GM12878 (cell line): Measurements from ENCODE around the gene LPCAT2. TPM values are rescaled to one million over a fixed set of nuclear protein-coding genes. Genes with fewer than 3 reads are reported as not detected.

ENCODE experiments used
- ATAC-seq: fragments of 200-7000 bp; cut with Tn5 transposase; 3 replicates; pipeline ENCODE4 v1.9.1; 2020; ENCODE audit warnings: mild to moderate bottlenecking, moderate library complexity
- BruUV-seq: library from RNA; stranded (reverse); fragments of 400-500 nt; replicated peaks from 2 replicates; lab custom pipeline; 2021; lab: Mats Ljungman, UMichigan
- CTCF ChIA-PET: fragments of 300-600 bp; sonication (Branson Sonifier 250); formaldehyde crosslinking; extraction: SDS; loops from one replicate; lab custom pipeline; 2021; ENCODE audit warnings: inconsistent platforms; lab: Yijun Ruan, JAX
- POLR2A ChIA-PET: fragments of 350-600 bp; formaldehyde crosslinking; extraction: SDS; loops from one replicate; lab custom pipeline; 2021; ENCODE audit warnings: inconsistent platforms; lab: Charles Lee
- RAD21 ChIA-PET: fragments of 300-600 bp; sonication (Branson Sonifier 250); formaldehyde crosslinking; loops from one replicate; lab custom pipeline; 2023; ENCODE audit warnings: antibody characterized with exemption; ENCODE audit not compliant: unreplicated experiment; lab: Charles Lee
- SMC1A ChIA-PET: fragments of 300-600 bp; sonication (Branson Sonifier 250); formaldehyde crosslinking; loops from one replicate; lab custom pipeline; 2023; ENCODE audit not compliant: unreplicated experiment, uncharacterized antibody; lab: Charles Lee
- DNase-seq: peaks from one replicate; pipeline ENCODE4 v3.0.0-alpha.2; 2011; ENCODE audit warnings: low read depth, low spot score
- FAIRE-seq: peaks from 3 replicates; lab custom pipeline; 2011; peaks lifted over from hg19 to GRCh38; lab: Jason Lieb, UNC
- H2AFZ ChIP-seq: 2 replicates; pipeline ENCODE4 v1.6.0; 2011; ENCODE audit warnings: low read depth, low read length, control low read depth; ENCODE audit not compliant: control insufficient read depth
- H3K27ac ChIP-seq: 2 replicates; pipeline ENCODE4 v1.5.1; 2011; ENCODE audit warnings: control low read depth; ENCODE audit not compliant: control insufficient read depth, insufficient read depth
- H3K27me3 ChIP-seq, 2 experiments: replicated peaks in 1 of 2; 2 replicates each; pipeline versions ENCODE4 v1.6.0 to v1.6.1; 2011; ENCODE audit warnings: low read length in 1 of 2; ENCODE audit not compliant: control insufficient read depth in 2 of 2, insufficient read depth in 2 of 2
- H3K36me3 ChIP-seq, 2 experiments: 2 replicates each; pipeline ENCODE4 v1.5.1; 2011; ENCODE audit warnings: low read length in 1 of 2; ENCODE audit not compliant: control insufficient read depth in 2 of 2, insufficient read depth in 2 of 2
- H3K4me1 ChIP-seq: 2 replicates; pipeline ENCODE4 v1.6.1; 2011; ENCODE audit warnings: mild to moderate bottlenecking, low read length, moderate library complexity, mixed read lengths; ENCODE audit not compliant: control insufficient read depth, insufficient read depth
- H3K4me2 ChIP-seq: 2 replicates; pipeline ENCODE4 v1.6.0; 2011; ENCODE audit warnings: control low read depth; ENCODE audit not compliant: control insufficient read depth, insufficient read depth
- H3K4me3 ChIP-seq: fragments of 200-600 bp; sonication (generic); 2 replicates; pipeline ENCODE4 v1.5.1; 2016
- H3K79me2 ChIP-seq: 2 replicates; pipeline ENCODE4 v1.6.0; 2011; ENCODE audit warnings: low read length; ENCODE audit not compliant: control insufficient read depth, insufficient read depth
- H3K9ac ChIP-seq: 2 replicates; pipeline ENCODE4 v1.8.0; 2011; ENCODE audit warnings: low read length, control low read depth, mixed read lengths; ENCODE audit not compliant: control insufficient read depth, insufficient read depth
- H3K9me3 ChIP-seq: replicated peaks from 3 replicates; pipeline ENCODE4 v1.5.1; 2011; ENCODE audit warnings: mild to moderate bottlenecking, low read length; ENCODE audit not compliant: control insufficient read depth, insufficient read depth
- H4K20me1 ChIP-seq: 2 replicates; pipeline ENCODE4 v1.6.0; 2011; ENCODE audit not compliant: control insufficient read depth, insufficient read depth
- CBX3 ChIP-seq: fragments of 200-600 bp; sonication (generic); IDR thresholded peaks from 2 replicates; pipeline ENCODE4 v1.6.1; 2016; ENCODE audit warnings: low read depth, borderline replicate concordance
- CEBPB ChIP-seq, 2 experiments: fragments of 150-350 bp in 1 of 2; IDR thresholded peaks; 2 replicates each; pipeline ENCODE4 v1.6.1; 2012 to 2014; ENCODE audit warnings: low read depth in 2 of 2, low read length in 2 of 2, borderline replicate concordance in 1 of 2, inconsistent platforms in 1 of 2
- JUNB ChIP-seq: IDR thresholded peaks from 2 replicates; pipeline ENCODE4 v1.6.1; 2016; ENCODE audit warnings: antibody characterized with exemption, mild to moderate bottlenecking
- MEF2A ChIP-seq: IDR thresholded peaks from 2 replicates; pipeline ENCODE4 v1.6.1; 2011; ENCODE audit warnings: low read depth, mild to moderate bottlenecking, low read length, moderate library complexity; ENCODE audit not compliant: insufficient read depth
- SMARCA5 ChIP-seq: fragments of 450-650 bp; IDR thresholded peaks from 2 replicates; pipeline ENCODE4 v1.6.1; 2017; ENCODE audit warnings: mild to moderate bottlenecking
- SRF ChIP-seq, 2 experiments: IDR thresholded peaks; 2 replicates each; pipeline ENCODE4 v1.6.1; 2011; ENCODE audit warnings: low read depth in 2 of 2, low read length in 2 of 2, mild to moderate bottlenecking in 1 of 2, moderate library complexity in 1 of 2
- WGBS: methylation state at CpG from one replicate; pipeline ENCODE4 v1.1.6; 2016; ENCODE audit warnings: low lambda C conversion rate; ENCODE audit not compliant: insufficient replicate concordance, insufficient coverage; ENCODE audit errors: missing lambda C conversion rate; 5-methylcytosine and 5-hydroxymethylcytosine counted together
- in situ Hi-C: fragments of 300-500 bp; cut with MboI; formaldehyde crosslinking; loops from 9 replicates; pipeline ENCODE4 v1.14.3; 2018; ENCODE audit warnings: mixed read lengths
- intact Hi-C: fragments of 100-400 bp; cut with micrococcal nuclease; formaldehyde crosslinking; loops from one replicate; pipeline ENCODE4 v1.14.2; 2022; ENCODE audit not compliant: unreplicated experiment
- polyA plus RNA-seq, 11 experiments: library from polyadenylated mRNA; depleted of rRNA in 4 of 11; unstranded in 6 of 11; stranded (reverse) in 5 of 11; fragments of >200 nt; fragmentation: Nextera tagmentation in 4 of 11; fragmentation: Illumina TruSeq in 1 of 11; extraction: Ambion mirVana in 4 of 11; extraction: Trizol in 1 of 11; gene quantifications; 1 replicate in 1 of 11; 2 replicates in 10 of 11; pipeline versions ENCODE4 v1.2.1 to v1.2.3, GENCODE V29; 2011 to 2016; ENCODE audit warnings: inconsistent platforms in 2 of 11, missing spikeins in 2 of 11, low read depth in 1 of 11
- total RNA-seq, 4 experiments: library from RNA; depleted of rRNA in 3 of 4; stranded (reverse); fragments of >200 nt in 3 of 4; fragmentation: Illumina TruSeq in 1 of 4; extraction: Trizol in 1 of 4; gene quantifications; 2 replicates each; pipeline versions ENCODE4 v1.2.1 to v1.2.3, GENCODE V29; 2013 to 2021

LPCAT2 gene
- total and polyA plus RNA-seq, 10 of the 15 experiments (the other 5 are each of a cell fraction or from before 2014, with no cell fraction given), result 0.01 TPM; not detected in 9

- TF ChIP-seq MEF2A (no peak), SRF (IDR thresholded peaks at IDR 0.05; ENCODE audit: low read depth in 2 of 2, low read length in 2 of 2) (no peak), CEBPB (IDR thresholded peaks at IDR 0.05; ENCODE audit: borderline replicate concordance in 1 of 2, low read depth in 2 of 2, low read length in 2 of 2) (no peak), CBX3 (no peak)
Measured at GRCh38 chr16:55479430-55480140, 29.3 kb upstream of the LPCAT2 start (continued).

DNA sequence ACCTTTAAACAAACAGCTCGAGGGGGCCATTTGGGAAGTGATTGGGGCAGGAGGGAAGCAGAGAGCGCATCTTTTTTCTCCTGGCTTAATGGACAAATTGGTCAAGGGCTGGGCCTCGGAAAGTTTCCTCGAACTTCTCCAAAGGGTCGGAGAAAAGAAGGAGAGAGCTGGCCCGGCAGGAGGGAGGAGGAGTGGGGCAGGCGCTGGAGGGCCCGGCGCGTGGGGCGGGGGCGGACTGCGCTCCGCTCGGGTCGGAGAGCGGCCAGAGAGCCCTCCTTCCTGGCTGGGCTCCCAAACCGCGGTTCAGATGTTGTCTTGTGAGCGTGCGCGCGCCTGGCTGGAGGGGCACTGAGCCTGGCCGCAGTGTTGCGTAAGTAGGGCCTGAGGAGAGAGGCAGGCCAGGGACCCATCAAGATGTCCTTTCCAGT is 28.6 kb upstream of the LPCAT2 start:
- Histone ChIP-seq H4K20me1 (no peaks in the 10 kb centered on the region), H3K27ac (no peak overlapping the region), H3K9me3 (no peaks in the 10 kb centered on the region), H3K4me3 (no peak overlapping the region), H2AFZ (no peak overlapping the region), H3K36me3 (no peaks in the 10 kb centered on the region), H3K4me2 (no peak overlapping the region), H3K27me3 (no peaks in the 10 kb centered on the region; a peak in 1 of 4 replicates), H3K4me1 (no peaks in the 10 kb centered on the region), H3K79me2 (no peaks in the 10 kb centered on the region), H3K9ac (no peak overlapping the region)
- WGBS, result 48% methylated on average over 22 of the region's 25 CpGs
- in situ Hi-C loops, result no loop called here
- ChIA-PET RAD21 (no interaction called here), CTCF (no interaction called here), SMC1A (no interaction called here), POLR2A (no interaction called here)
- TF ChIP-seq JUNB, result no peak
- TF ChIP-seq SMARCA5, result no peak
- intact Hi-C loops, result no loop called here
- DNase-seq (no peak), FAIRE-seq (no peak), ATAC-seq (no peak)
- BruUV-seq, result no TSS peak
